ENCODE results near the gene GLIS1. TPM values are rescaled to one million over a fixed set of nuclear protein-coding genes. Genes with fewer than 3 reads are reported as not detected.
A peak's percentile ranks its signal among the peaks of the same experiment; 100 is the strongest.

Gene GLIS1
- polyA plus RNA-seq (2013) = not detected

GRCh38 chr1:53739109-53739681 is at the start of gene GLIS1:
TSS of gene GLIS1 (minus strand) at chr1:53739164. CDS start at chr1:53738064, 1,100 bp downstream.
- H3K36me3 ChIP-seq (ENCODE audit: control insufficient read depth in 4 of 4, insufficient read depth in 4 of 4, low read length in 3 of 4) = no peaks in the 10 kb centered on the region
- H3K27ac ChIP-seq (ENCODE audit: insufficient read depth in 1 of 2, low read depth in 1 of 2, low read length in 2 of 2, poor library complexity in 1 of 2, severe bottlenecking in 2 of 2) = no peak within 1 kb of the TSS
- H3K4me3 ChIP-seq (ENCODE audit: control insufficient read depth in 1 of 7, extremely low read depth in 1 of 7, insufficient read depth in 4 of 7, low read depth in 2 of 7, low read length in 6 of 7) = peak within 1 kb of the TSS; percentile 27 to 78 (median 60)
- ChIA-PET CTCF (no interaction called here), POLR2A (no interaction called here)
- peak; percentile 60 to 85 (median 81) for DNase-seq
- H3K27me3 ChIP-seq (replicated peaks in 2 of 5; ENCODE audit: control insufficient read depth in 4 of 5, insufficient read depth in 5 of 5, low read length in 4 of 5) = peaks cover 12 to 69% (median 45%) of the 10 kb centered on the region in 5 experiments
- peaks cover 0 to 24% (median 20%) of the 10 kb centered on the region in 4 experiments for H3K4me1 ChIP-seq (ENCODE audit: control extremely low read depth in 1 of 4, control insufficient read depth in 4 of 4, insufficient read depth in 4 of 4, low read length in 3 of 4)
- H3K9me3 ChIP-seq (ENCODE audit: control extremely low read depth in 1 of 5, control insufficient read depth in 4 of 5, insufficient read depth in 2 of 5, low read depth in 1 of 5, low read length in 4 of 5) = peaks cover 0 to 8% (median 3%) of the 10 kb centered on the region in 5 experiments
- WGBS (ENCODE audit: insufficient coverage) = under 1% methylated on average over 64 of the region's 73 CpGs

- Histone ChIP-seq H3K4me3 (ENCODE audit: control insufficient read depth in 1 of 7, extremely low read depth in 1 of 7, insufficient read depth in 4 of 7, low read depth in 2 of 7, low read length in 6 of 7) (no peak overlapping the region), H3K9me3 (ENCODE audit: control extremely low read depth in 1 of 5, control insufficient read depth in 4 of 5, insufficient read depth in 2 of 5, low read depth in 1 of 5, low read length in 4 of 5) (no peaks in the 10 kb centered on the region), H3K27ac (ENCODE audit: insufficient read depth in 1 of 2, low read depth in 1 of 2, low read length in 2 of 2, poor library complexity in 1 of 2, severe bottlenecking in 2 of 2) (no peak overlapping the region), H3K27me3 (replicated peaks in 2 of 5; ENCODE audit: control insufficient read depth in 4 of 5, insufficient read depth in 5 of 5, low read length in 4 of 5) (no peaks in the 10 kb centered on the region), H3K4me1 (ENCODE audit: control extremely low read depth in 1 of 4, control insufficient read depth in 4 of 4, insufficient read depth in 4 of 4, low read length in 3 of 4) (no peaks in the 10 kb centered on the region), H3K36me3 (ENCODE audit: control insufficient read depth in 4 of 4, insufficient read depth in 4 of 4, low read length in 3 of 4) (peaks cover 13 to 63% (median 45%) of the 10 kb centered on the region in 4 experiments)
- CTCF ChIA-PET = interaction anchor here (0.6 kb wide), 1 partner anchor 84 kb away, joined by 3 read pairs; no protein-coding TSS in a partner anchor
- no peak for DNase-seq
- WGBS (ENCODE audit: insufficient coverage) = 100% methylated on average over 1 of the region's 3 CpGs
- POLR2A ChIA-PET = interaction anchor here (0.7 kb wide), 1 partner anchor 484 kb away, joined by 3 read pairs; no protein-coding TSS in a partner anchor
These were observed 48.7 kb upstream of the GLIS1 start for GRCh38 chr1:53787655-53788054.

- H3K9me3 ChIP-seq (ENCODE audit: control extremely low read depth in 1 of 5, control insufficient read depth in 4 of 5, insufficient read depth in 2 of 5, low read depth in 1 of 5, low read length in 4 of 5) = no peaks in the 10 kb centered on the region
- ChIA-PET CTCF (no interaction called here), POLR2A (no interaction called here)
- H3K4me1 ChIP-seq (ENCODE audit: control extremely low read depth in 1 of 4, control insufficient read depth in 4 of 4, insufficient read depth in 4 of 4, low read length in 3 of 4) = no peaks in the 10 kb centered on the region
- no peak overlapping the region for H3K27ac ChIP-seq (ENCODE audit: insufficient read depth in 1 of 2, low read depth in 1 of 2, low read length in 2 of 2, poor library complexity in 1 of 2, severe bottlenecking in 2 of 2)
- no peaks in the 10 kb centered on the region for H3K27me3 ChIP-seq (replicated peaks in 2 of 5; ENCODE audit: control insufficient read depth in 4 of 5, insufficient read depth in 5 of 5, low read length in 4 of 5)
- peaks cover 16 to 55% (median 41%) of the 10 kb centered on the region in 4 experiments for H3K36me3 ChIP-seq (ENCODE audit: control insufficient read depth in 4 of 4, insufficient read depth in 4 of 4, low read length in 3 of 4)
- H3K4me3 ChIP-seq (ENCODE audit: control insufficient read depth in 1 of 7, extremely low read depth in 1 of 7, insufficient read depth in 4 of 7, low read depth in 2 of 7, low read length in 6 of 7) = no peak overlapping the region
- WGBS (ENCODE audit: insufficient coverage) = no CpG with 5 or more reads among the region's 1 CpG
- no peak for DNase-seq
These were observed 44.1 kb upstream of the GLIS1 start for GRCh38 chr1:53783056-53783455.

- H3K36me3 ChIP-seq (ENCODE audit: control insufficient read depth in 4 of 4, insufficient read depth in 4 of 4, low read length in 3 of 4) = peaks cover 17 to 56% (median 37%) of the 10 kb centered on the region in 4 experiments
- POLR2A ChIA-PET = no interaction called here
- no peaks in the 10 kb centered on the region for H3K4me1 ChIP-seq (ENCODE audit: control extremely low read depth in 1 of 4, control insufficient read depth in 4 of 4, insufficient read depth in 4 of 4, low read length in 3 of 4)
- H3K9me3 ChIP-seq (ENCODE audit: control extremely low read depth in 1 of 5, control insufficient read depth in 4 of 5, insufficient read depth in 2 of 5, low read depth in 1 of 5, low read length in 4 of 5) = no peaks in the 10 kb centered on the region
- 100% methylated on average over 1 of the region's 3 CpGs for WGBS (ENCODE audit: insufficient coverage)
- H3K4me3 ChIP-seq (ENCODE audit: control insufficient read depth in 1 of 7, extremely low read depth in 1 of 7, insufficient read depth in 4 of 7, low read depth in 2 of 7, low read length in 6 of 7) = no peak overlapping the region
- CTCF ChIA-PET = interaction anchor here (1.0 to 1.1 kb wide), 2 partner anchors 17 to 169 kb away, joined by 3 read pairs; no protein-coding TSS in a partner anchor
- no peak overlapping the region for H3K27ac ChIP-seq (ENCODE audit: insufficient read depth in 1 of 2, low read depth in 1 of 2, low read length in 2 of 2, poor library complexity in 1 of 2, severe bottlenecking in 2 of 2)
- DNase-seq = no peak
- H3K27me3 ChIP-seq (replicated peaks in 2 of 5; ENCODE audit: control insufficient read depth in 4 of 5, insufficient read depth in 5 of 5, low read length in 4 of 5) = no peaks in the 10 kb centered on the region
These were observed 42.7 kb upstream of the GLIS1 start for GRCh38 chr1:53781654-53782053.

- H3K4me3 ChIP-seq (ENCODE audit: control insufficient read depth in 1 of 7, extremely low read depth in 1 of 7, insufficient read depth in 4 of 7, low read depth in 2 of 7, low read length in 6 of 7) = no peak overlapping the region
- no peaks in the 10 kb centered on the region for H3K4me1 ChIP-seq (ENCODE audit: control extremely low read depth in 1 of 4, control insufficient read depth in 4 of 4, insufficient read depth in 4 of 4, low read length in 3 of 4)
- no CpG with 5 or more reads among the region's 1 CpG for WGBS (ENCODE audit: insufficient coverage)
- H3K36me3 ChIP-seq (ENCODE audit: control insufficient read depth in 4 of 4, insufficient read depth in 4 of 4, low read length in 3 of 4) = peaks cover 8 to 40% (median 15%) of the 10 kb centered on the region in 4 experiments
- ChIA-PET POLR2A (interaction anchor here (0.7 kb wide), 1 partner anchor 30 kb away, joined by 4 read pairs; no protein-coding TSS in a partner anchor), CTCF (no interaction called here)
- no peaks in the 10 kb centered on the region for H3K9me3 ChIP-seq (ENCODE audit: control extremely low read depth in 1 of 5, control insufficient read depth in 4 of 5, insufficient read depth in 2 of 5, low read depth in 1 of 5, low read length in 4 of 5)
- no peaks in the 10 kb centered on the region for H3K27me3 ChIP-seq (replicated peaks in 2 of 5; ENCODE audit: control insufficient read depth in 4 of 5, insufficient read depth in 5 of 5, low read length in 4 of 5)
- no peak overlapping the region for H3K27ac ChIP-seq (ENCODE audit: insufficient read depth in 1 of 2, low read depth in 1 of 2, low read length in 2 of 2, poor library complexity in 1 of 2, severe bottlenecking in 2 of 2)
- no peak for DNase-seq
These were observed 38.3 kb upstream of the GLIS1 start for GRCh38 chr1:53777272-53777671.

- no CpG with 5 or more reads among the region's 2 CpGs for WGBS (ENCODE audit: insufficient coverage)
- Histone ChIP-seq H3K4me3 (ENCODE audit: control insufficient read depth in 1 of 7, extremely low read depth in 1 of 7, insufficient read depth in 4 of 7, low read depth in 2 of 7, low read length in 6 of 7) (no peak overlapping the region), H3K27me3 (replicated peaks in 2 of 5; ENCODE audit: control insufficient read depth in 4 of 5, insufficient read depth in 5 of 5, low read length in 4 of 5) (no peaks in the 10 kb centered on the region), H3K9me3 (ENCODE audit: control extremely low read depth in 1 of 5, control insufficient read depth in 4 of 5, insufficient read depth in 2 of 5, low read depth in 1 of 5, low read length in 4 of 5) (no peaks in the 10 kb centered on the region), H3K36me3 (ENCODE audit: control insufficient read depth in 4 of 4, insufficient read depth in 4 of 4, low read length in 3 of 4) (peaks cover 8 to 45% (median 15%) of the 10 kb centered on the region in 4 experiments), H3K27ac (ENCODE audit: insufficient read depth in 1 of 2, low read depth in 1 of 2, low read length in 2 of 2, poor library complexity in 1 of 2, severe bottlenecking in 2 of 2) (no peak overlapping the region), H3K4me1 (ENCODE audit: control extremely low read depth in 1 of 4, control insufficient read depth in 4 of 4, insufficient read depth in 4 of 4, low read length in 3 of 4) (peaks cover 0 to 3% (median 0%) of the 10 kb centered on the region in 4 experiments)
- ChIA-PET POLR2A (no interaction called here), CTCF (no interaction called here)
- DNase-seq = no peak
These were observed 32.7 kb upstream of the GLIS1 start for GRCh38 chr1:53771648-53772047.

GRCh38 chr1:53769780-53770179 is 30.8 kb upstream of the GLIS1 start:
- CTCF ChIA-PET = interaction anchor here (0.6 to 1.8 kb wide), 2 partner anchors 13 to 18 kb away, joined by 3 to 4 read pairs; no protein-coding TSS in a partner anchor

More at GRCh38 chr1:53769780-53770179, 30.8 kb upstream of the GLIS1 start:
- peaks cover 10 to 53% (median 15%) of the 10 kb centered on the region in 4 experiments for H3K36me3 ChIP-seq (ENCODE audit: control insufficient read depth in 4 of 4, insufficient read depth in 4 of 4, low read length in 3 of 4)
- POLR2A ChIA-PET = no interaction called here
- H3K27ac ChIP-seq (ENCODE audit: insufficient read depth in 1 of 2, low read depth in 1 of 2, low read length in 2 of 2, poor library complexity in 1 of 2, severe bottlenecking in 2 of 2) = no peak overlapping the region
- H3K4me1 ChIP-seq (ENCODE audit: control extremely low read depth in 1 of 4, control insufficient read depth in 4 of 4, insufficient read depth in 4 of 4, low read length in 3 of 4) = peaks cover 0 to 11% (median 5%) of the 10 kb centered on the region in 4 experiments
- H3K27me3 ChIP-seq (replicated peaks in 2 of 5; ENCODE audit: control insufficient read depth in 4 of 5, insufficient read depth in 5 of 5, low read length in 4 of 5) = no peaks in the 10 kb centered on the region
- H3K4me3 ChIP-seq (ENCODE audit: control insufficient read depth in 1 of 7, extremely low read depth in 1 of 7, insufficient read depth in 4 of 7, low read depth in 2 of 7, low read length in 6 of 7) = no peak overlapping the region
- DNase-seq = no peak
- H3K9me3 ChIP-seq (ENCODE audit: control extremely low read depth in 1 of 5, control insufficient read depth in 4 of 5, insufficient read depth in 2 of 5, low read depth in 1 of 5, low read length in 4 of 5) = no peaks in the 10 kb centered on the region
- WGBS (ENCODE audit: insufficient coverage) = 100% methylated on average over 1 of the region's 1 CpG

Measured in common myeloid progenitor, CD34-positive (primary cell).